A204.1 (cell line): Measurements from ENCODE around the gene ANP32B.
"Not testable (repeated sequence)": the region's sequence is repeated elsewhere in the genome, so short reads cannot be mapped to it uniquely, and the experiment has no call there.

Source experiments
- FAIRE-seq: peaks from 2 replicates; lab custom pipeline; 2012; peaks lifted over from hg19 to GRCh38; lab: Jason Lieb, UNC

The ANP32B gene

GRCh38 chr9:97963232-97963631 is 19.9 kb upstream of the ANP32B start:
- FAIRE-seq, result no peak

- no peak for FAIRE-seq
These were observed 18.2 kb upstream of the ANP32B start for GRCh38 chr9:97964901-97965300.

- FAIRE-seq, result no peak
These were observed 16.6 kb upstream of the ANP32B start for GRCh38 chr9:97966493-97966892.

- no peak for FAIRE-seq
These were observed 14.1 kb upstream of the ANP32B start for GRCh38 chr9:97969014-97969413.

GRCh38 chr9:97970165-97970564 is 13.0 kb upstream of the ANP32B start:
- no peak for FAIRE-seq

- FAIRE-seq, result no peak
These were observed 10.4 kb upstream of the ANP32B start for GRCh38 chr9:97972753-97973152.

- FAIRE-seq, result no peak
These were observed 7.8 kb upstream of the ANP32B start for GRCh38 chr9:97975376-97975775.

GRCh38 chr9:97976633-97977032 is 6.5 kb upstream of the ANP32B start:
- FAIRE-seq, result not testable (repeated sequence)

- no peak for FAIRE-seq
These were observed 4.6 kb upstream of the ANP32B start for GRCh38 chr9:97978371-97979130.

- no peak for FAIRE-seq
These were observed 3.2 kb upstream of the ANP32B start for GRCh38 chr9:97979788-97980478.

GRCh38 chr9:97980479-97980803 is 2.7 kb upstream of the ANP32B start:
- no peak for FAIRE-seq

- FAIRE-seq, result no peak
These were observed 2.0 kb upstream of the ANP32B start for GRCh38 chr9:97980918-97981845.

- FAIRE-seq, result no peak
These were observed 1.1 kb upstream of the ANP32B start for GRCh38 chr9:97981846-97982682.

- FAIRE-seq, result no peak
These were observed 547 bp downstream of the ANP32B start for GRCh38 chr9:97983589-97984187.

- no peak for FAIRE-seq
These were observed 1.3 kb downstream of the ANP32B start for GRCh38 chr9:97984188-97985057.

GRCh38 chr9:97985058-97985861 is 2.1 kb downstream of the ANP32B start:
- no peak for FAIRE-seq

- no peak for FAIRE-seq
These were observed 4.3 kb downstream of the ANP32B start for GRCh38 chr9:97987487-97987886.

- no peak for FAIRE-seq
These were observed 7.1 kb downstream of the ANP32B start for GRCh38 chr9:97990259-97990658.

- FAIRE-seq, result no peak
These were observed 8.7 kb downstream of the ANP32B start for GRCh38 chr9:97991818-97992217.

- FAIRE-seq, result no peak
These were observed 9.1 kb downstream of the ANP32B start for GRCh38 chr9:97992219-97992618.
